Keratinocyte (primary cell): ENCODE results near the gene BORCS6.

Experiments used
- EZH2 ChIP-seq: IDR thresholded peaks from one replicate; pipeline ENCODE4 v1.6.1; 2012; ENCODE audit warnings: inconsistent platforms, mild to moderate bottlenecking, low read length, moderate library complexity
- TF ChIP-seq, protein P1 (sequence below), 3 experiments: IDR thresholded peaks in 1 of 3; conservative IDR thresholded peaks in 1 of 3; optimal IDR thresholded peaks in 1 of 3; 2 replicates in 2 of 3; 3 replicates in 1 of 3; pipeline versions ENCODE3 to v1.5.1; 2011; ENCODE audit warnings: low read length in 3 of 3, mild to moderate bottlenecking in 3 of 3, moderate library complexity in 2 of 3, control low read depth in 1 of 3, inconsistent platforms in 1 of 3; ENCODE audit not compliant: insufficient read depth in 2 of 3; ENCODE audit errors: extremely low read depth in 1 of 3

DNA sequence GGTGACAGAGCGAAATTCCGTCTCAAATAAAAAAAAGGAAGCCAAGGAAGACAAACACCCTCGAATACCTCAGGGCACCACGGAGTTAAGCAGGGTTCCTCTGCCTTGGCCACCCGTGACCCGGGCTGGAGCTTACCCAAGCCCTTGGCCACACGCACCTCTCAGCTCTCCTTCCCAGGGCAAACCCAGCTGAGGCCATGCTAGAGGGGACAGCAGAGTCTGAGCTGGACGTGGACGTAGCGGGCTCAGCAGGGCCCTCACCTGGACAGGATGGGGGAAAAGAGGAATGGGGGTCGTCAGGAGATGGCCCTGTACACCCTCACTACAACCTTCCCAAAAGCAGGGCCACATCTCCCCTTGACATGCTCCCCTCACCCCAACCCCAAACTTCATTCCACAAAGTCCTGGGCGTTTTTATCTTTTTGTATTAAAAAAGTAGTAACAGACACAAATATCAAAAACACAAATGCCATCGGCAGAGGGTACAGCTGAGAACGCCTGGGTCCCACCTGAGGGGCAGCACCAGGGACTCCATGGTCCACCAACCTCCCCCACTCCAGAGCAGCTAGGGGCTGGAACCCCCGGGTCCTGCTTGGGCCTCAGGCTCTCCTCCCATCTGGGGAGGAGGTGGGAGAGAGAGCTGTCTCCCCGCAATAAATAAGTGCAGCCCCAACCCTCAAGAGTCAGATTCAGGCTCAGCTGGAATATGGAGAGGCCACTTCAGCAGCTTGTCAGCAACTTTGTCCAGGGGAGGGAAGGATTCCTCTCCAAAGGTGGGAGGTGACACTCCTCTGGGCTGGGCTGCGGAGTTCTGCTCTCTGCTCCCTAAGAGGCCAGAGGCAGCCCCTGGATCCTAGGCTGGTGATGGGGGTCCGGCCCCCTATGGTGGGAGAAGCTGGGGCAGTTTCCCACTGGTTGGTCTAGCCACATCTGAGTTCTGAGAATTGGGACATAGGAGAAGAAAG lies 49.6 kb downstream of the BORCS6 start:
- TF ChIP-seq, protein P1, sequence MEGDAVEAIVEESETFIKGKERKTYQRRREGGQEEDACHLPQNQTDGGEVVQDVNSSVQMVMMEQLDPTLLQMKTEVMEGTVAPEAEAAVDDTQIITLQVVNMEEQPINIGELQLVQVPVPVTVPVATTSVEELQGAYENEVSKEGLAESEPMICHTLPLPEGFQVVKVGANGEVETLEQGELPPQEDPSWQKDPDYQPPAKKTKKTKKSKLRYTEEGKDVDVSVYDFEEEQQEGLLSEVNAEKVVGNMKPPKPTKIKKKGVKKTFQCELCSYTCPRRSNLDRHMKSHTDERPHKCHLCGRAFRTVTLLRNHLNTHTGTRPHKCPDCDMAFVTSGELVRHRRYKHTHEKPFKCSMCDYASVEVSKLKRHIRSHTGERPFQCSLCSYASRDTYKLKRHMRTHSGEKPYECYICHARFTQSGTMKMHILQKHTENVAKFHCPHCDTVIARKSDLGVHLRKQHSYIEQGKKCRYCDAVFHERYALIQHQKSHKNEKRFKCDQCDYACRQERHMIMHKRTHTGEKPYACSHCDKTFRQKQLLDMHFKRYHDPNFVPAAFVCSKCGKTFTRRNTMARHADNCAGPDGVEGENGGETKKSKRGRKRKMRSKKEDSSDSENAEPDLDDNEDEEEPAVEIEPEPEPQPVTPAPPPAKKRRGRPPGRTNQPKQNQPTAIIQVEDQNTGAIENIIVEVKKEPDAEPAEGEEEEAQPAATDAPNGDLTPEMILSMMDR (optimal IDR thresholded peaks at IDR 0.05 in 1 of 3, IDR thresholded peaks at IDR 0.05 in 1 of 3, conservative IDR thresholded peaks at IDR 0.05 in 1 of 3; ENCODE audit: extremely low read depth in 1 of 3, insufficient read depth in 2 of 3, low read length in 3 of 3): no peak
- no peak for TF ChIP-seq EZH2
